Endothelial cell of umbilical vein (primary cell): Measurements from ENCODE around the gene APEH. TPM values are rescaled to one million over a fixed set of nuclear protein-coding genes. Genes with fewer than 3 reads are reported as not detected.

Experiments used
- BruUV-seq: library from RNA; stranded (reverse); fragments of 400-500 nt; replicated peaks from 2 replicates; lab custom pipeline; 2021; lab: Mats Ljungman, UMichigan
- CTCF ChIA-PET: fragments of 300-600, 350-600 bp; sonication (Branson Sonifier 250); formaldehyde crosslinking; loops from one replicate; lab custom pipeline; 2021; ENCODE audit warnings: antibody characterized with exemption, inconsistent platforms; lab: Charles Lee
- POLR2A ChIA-PET: fragments of 300-600, 350-600 bp; sonication (Branson Sonifier 250); formaldehyde crosslinking; loops from one replicate; lab custom pipeline; 2021; ENCODE audit warnings: antibody characterized with exemption, inconsistent platforms; lab: Charles Lee
- DNase-seq: peaks from one replicate; pipeline ENCODE4 v3.0.0-alpha.2; 2011; ENCODE audit warnings: low read depth, low spot score
- FAIRE-seq: peaks from 2 replicates; lab custom pipeline; 2011; peaks lifted over from hg19 to GRCh38; lab: Jason Lieb, UNC
- H2AFZ ChIP-seq: 2 replicates; pipeline ENCODE4 v1.6.0; 2012; ENCODE audit warnings: low read depth, low read length, control low read depth, inconsistent platforms
- H3K27ac ChIP-seq: 2 replicates; pipeline ENCODE4 v1.5.1; 2011; ENCODE audit warnings: low read depth, mild to moderate bottlenecking, control low read depth, low read length, moderate library complexity; ENCODE audit not compliant: insufficient read depth
- H3K27me3 ChIP-seq, 2 experiments: 2 replicates each; pipeline versions ENCODE4 v1.6.0 to v1.6.1; 2011; ENCODE audit warnings: low read length in 2 of 2, mixed read lengths in 1 of 2; ENCODE audit not compliant: control insufficient read depth in 2 of 2, insufficient read depth in 2 of 2
- H3K36me3 ChIP-seq, 2 experiments: 2 replicates in 1 of 2; 3 replicates in 1 of 2; pipeline ENCODE4 v1.5.1; 2011; ENCODE audit warnings: low read length in 2 of 2, mild to moderate bottlenecking in 1 of 2, moderate library complexity in 1 of 2; ENCODE audit not compliant: control insufficient read depth in 2 of 2, insufficient read depth in 2 of 2; ENCODE audit errors: extremely low read depth in 1 of 2
- H3K4me1 ChIP-seq: 3 replicates; pipeline ENCODE4 v1.5.1; 2011; ENCODE audit warnings: mild to moderate bottlenecking, low read length; ENCODE audit not compliant: control insufficient read depth, insufficient read depth; ENCODE audit errors: extremely low read depth
- H3K4me2 ChIP-seq: 2 replicates; pipeline ENCODE4 v1.6.1; 2011; ENCODE audit warnings: low read length, control low read depth, mixed read lengths; ENCODE audit not compliant: insufficient read depth
- H3K4me3 ChIP-seq, 3 experiments: fragments of 200-600 bp in 1 of 3; sonication (generic), shearing (Covaris generic) in 1 of 3; replicated peaks in 1 of 3; 2 replicates each; pipeline ENCODE4 v1.5.1; 2011 to 2016; ENCODE audit warnings: control low read depth in 3 of 3, low read length in 3 of 3, mild to moderate bottlenecking in 2 of 3, inconsistent platforms in 1 of 3, low read depth in 1 of 3, moderate library complexity in 1 of 3; ENCODE audit not compliant: insufficient read depth in 1 of 3
- H3K79me2 ChIP-seq: 2 replicates; pipeline ENCODE4 v1.6.0; 2012; ENCODE audit warnings: low read length, inconsistent platforms; ENCODE audit not compliant: control insufficient read depth, insufficient read depth
- H3K9ac ChIP-seq: replicated peaks from 2 replicates; pipeline ENCODE3; 2011; ENCODE audit warnings: low read length, control low read depth; ENCODE audit not compliant: insufficient read depth; ENCODE audit errors: extremely low read depth
- H3K9me1 ChIP-seq: replicated peaks from 3 replicates; pipeline ENCODE4 v1.6.0; 2011; ENCODE audit warnings: mild to moderate bottlenecking, low read length; ENCODE audit not compliant: control insufficient read depth, insufficient read depth; ENCODE audit errors: extremely low read depth
- H3K9me3 ChIP-seq: replicated peaks from 2 replicates; pipeline ENCODE4 v1.5.1; 2012; ENCODE audit warnings: low read length, inconsistent platforms; ENCODE audit not compliant: control insufficient read depth, insufficient read depth
- H4K20me1 ChIP-seq: replicated peaks from 2 replicates; pipeline ENCODE3; 2011; ENCODE audit warnings: mild to moderate bottlenecking, low read length; ENCODE audit not compliant: control insufficient read depth, insufficient read depth; ENCODE audit errors: extremely low read depth
- EZH2 ChIP-seq: IDR thresholded peaks from 2 replicates; pipeline ENCODE4 v1.6.1; 2012; ENCODE audit warnings: borderline replicate concordance, low read depth, mild to moderate bottlenecking, moderate library complexity, low read length, inconsistent platforms; ENCODE audit not compliant: severe bottlenecking
- FOS ChIP-seq: IDR thresholded peaks from 2 replicates; pipeline ENCODE4 v1.6.1; 2011; ENCODE audit warnings: mild to moderate bottlenecking, low read length, moderate library complexity, borderline replicate concordance; ENCODE audit not compliant: insufficient read depth
- GATA2 ChIP-seq: IDR thresholded peaks from 2 replicates; pipeline ENCODE4 v1.7.0; 2011; ENCODE audit warnings: low read depth, mild to moderate bottlenecking, moderate library complexity, mixed read lengths, low read length; ENCODE audit not compliant: insufficient read length, insufficient read depth
- JUN ChIP-seq: IDR thresholded peaks from 2 replicates; pipeline ENCODE4 v1.6.1; 2011; ENCODE audit warnings: borderline replicate concordance, low read depth; ENCODE audit not compliant: insufficient read length, insufficient read depth
- MAX ChIP-seq: IDR thresholded peaks from 2 replicates; pipeline ENCODE4 v1.6.1; 2011; ENCODE audit not compliant: insufficient read depth, insufficient read length
- MYC ChIP-seq: IDR thresholded peaks from one replicate; pipeline ENCODE4 v1.6.1; 2011; ENCODE audit warnings: mild to moderate bottlenecking, low read depth, low read length
- POLR2A ChIP-seq: IDR thresholded peaks from 2 replicates; pipeline ENCODE4 v1.6.1; 2012; ENCODE audit warnings: low read depth, mild to moderate bottlenecking, control low read depth, low read length
- POLR2AphosphoS5 ChIP-seq: IDR thresholded peaks from 2 replicates; pipeline ENCODE4 v1.6.1; 2012; ENCODE audit warnings: low read depth, mild to moderate bottlenecking, control low read depth, low read length, moderate library complexity; ENCODE audit not compliant: insufficient read depth
- dilution Hi-C: fragments of 300-500 bp; cut with MboI; formaldehyde crosslinking; loops from one replicate; pipeline ENCODE4 v1.15.0; 2019; ENCODE audit warnings: low sequenced_read_pairs; ENCODE audit not compliant: extremely low pct_ligation_motif_present
- intact Hi-C: fragments of 100-400 bp; cut with micrococcal nuclease; formaldehyde crosslinking; loops from one replicate; pipeline ENCODE4 v1.10.0; 2022
- polyA plus RNA-seq, 4 experiments: library from polyadenylated mRNA; depleted of rRNA in 3 of 4; stranded (reverse) in 3 of 4; unstranded in 1 of 4; fragments of >200 nt; gene quantifications; 2 replicates each; pipeline versions ENCODE4 v1.2.1 to v1.2.3, GENCODE V29; 2011 to 2012; ENCODE audit warnings: missing spikeins in 1 of 4
- total RNA-seq: library from RNA; stranded (reverse); gene quantifications from 2 replicates; pipeline ENCODE4 v1.2.3, GENCODE V29; 2021
- TF ChIP-seq, protein P1 (sequence below), 2 donors: IDR thresholded peaks; 1 replicate in 1 of 2; 2 replicates in 1 of 2; pipeline ENCODE4 v1.5.1; 2011; ENCODE audit warnings: low read length in 2 of 2, mild to moderate bottlenecking in 2 of 2, moderate library complexity in 2 of 2, control low read depth in 1 of 2, inconsistent platforms in 1 of 2, low read depth in 1 of 2; ENCODE audit not compliant: insufficient read depth in 1 of 2; ENCODE audit errors: extremely low read depth in 1 of 2

Gene APEH
- total and polyA plus RNA-seq, 2 donors (not counting 3 experiments of a cell fraction or from before 2014, with no cell fraction given): 68.2 to 74.3 TPM

- ChIA-PET CTCF (interaction anchor here (2.7 kb wide), 1 partner anchor 118 kb away, joined by 11 read pairs; no protein-coding TSS in a partner anchor), POLR2A (no interaction called here)
- Histone ChIP-seq H3K4me1 (no peaks in the 10 kb centered on the region), H3K9me3 (no peaks in the 10 kb centered on the region), H2AFZ (no peak overlapping the region), H3K9me1 (no peaks in the 10 kb centered on the region), H3K36me3 (no peaks in the 10 kb centered on the region), H3K9ac (no peak overlapping the region), H3K4me3 (no peak overlapping the region), H3K27ac (no peak overlapping the region), H3K27me3 (no peaks in the 10 kb centered on the region), H3K79me2 (no peaks in the 10 kb centered on the region), H4K20me1 (no peaks in the 10 kb centered on the region), H3K4me2 (no peak overlapping the region)
- no TSS peak for BruUV-seq
- TF ChIP-seq POLR2AphosphoS5: no peak
- no peak for TF ChIP-seq EZH2
- no peak for TF ChIP-seq FOS
- TF ChIP-seq JUN: no peak
- intact Hi-C loops: no loop called here
- DNase-seq (no peak), FAIRE-seq (no peak)
- dilution Hi-C loops: no loop called here
Observed at GRCh38 chr3:49657208-49657915, 16.8 kb upstream of the APEH start.

DNA sequence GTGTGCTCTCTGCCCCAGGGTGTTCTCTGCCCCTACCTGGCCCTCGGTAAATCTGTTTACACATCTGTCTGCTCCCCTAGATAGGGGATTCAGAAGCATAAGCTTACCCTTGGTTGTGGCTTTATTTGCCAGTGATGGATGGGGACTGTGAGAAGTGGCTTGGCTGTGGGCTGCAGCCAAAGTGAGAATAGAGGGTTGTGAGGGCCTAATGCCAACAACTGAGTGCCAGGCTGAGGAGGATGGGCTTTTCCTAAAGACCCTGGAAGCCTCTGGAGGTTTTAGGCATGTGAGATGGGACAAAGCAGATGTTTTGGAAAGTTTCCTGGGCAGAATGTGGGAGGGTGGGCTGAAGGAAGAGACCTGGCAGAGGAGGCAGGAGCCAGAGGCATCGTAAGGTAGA, 15.4 kb upstream of the APEH start:
- Histone ChIP-seq H3K36me3 (no peaks in the 10 kb centered on the region), H3K9me1 (no peaks in the 10 kb centered on the region), H3K9me3 (no peaks in the 10 kb centered on the region), H3K27me3 (no peaks in the 10 kb centered on the region), H3K4me2 (no peak overlapping the region), H3K4me1 (no peaks in the 10 kb centered on the region), H3K4me3 (no peak overlapping the region), H3K9ac (no peak overlapping the region), H4K20me1 (no peaks in the 10 kb centered on the region), H3K27ac (no peak overlapping the region), H3K79me2 (no peaks in the 10 kb centered on the region), H2AFZ (no peak overlapping the region)
- intact Hi-C loops (no loop called here), dilution Hi-C loops (no loop called here)
- FAIRE-seq: no peak
- DNase-seq: no peak
- no peak for TF ChIP-seq MAX
- no peak for TF ChIP-seq MYC
- TF ChIP-seq POLR2A: no peak
- no peak for TF ChIP-seq GATA2
- no peak for TF ChIP-seq POLR2AphosphoS5
- TF ChIP-seq, protein P1, sequence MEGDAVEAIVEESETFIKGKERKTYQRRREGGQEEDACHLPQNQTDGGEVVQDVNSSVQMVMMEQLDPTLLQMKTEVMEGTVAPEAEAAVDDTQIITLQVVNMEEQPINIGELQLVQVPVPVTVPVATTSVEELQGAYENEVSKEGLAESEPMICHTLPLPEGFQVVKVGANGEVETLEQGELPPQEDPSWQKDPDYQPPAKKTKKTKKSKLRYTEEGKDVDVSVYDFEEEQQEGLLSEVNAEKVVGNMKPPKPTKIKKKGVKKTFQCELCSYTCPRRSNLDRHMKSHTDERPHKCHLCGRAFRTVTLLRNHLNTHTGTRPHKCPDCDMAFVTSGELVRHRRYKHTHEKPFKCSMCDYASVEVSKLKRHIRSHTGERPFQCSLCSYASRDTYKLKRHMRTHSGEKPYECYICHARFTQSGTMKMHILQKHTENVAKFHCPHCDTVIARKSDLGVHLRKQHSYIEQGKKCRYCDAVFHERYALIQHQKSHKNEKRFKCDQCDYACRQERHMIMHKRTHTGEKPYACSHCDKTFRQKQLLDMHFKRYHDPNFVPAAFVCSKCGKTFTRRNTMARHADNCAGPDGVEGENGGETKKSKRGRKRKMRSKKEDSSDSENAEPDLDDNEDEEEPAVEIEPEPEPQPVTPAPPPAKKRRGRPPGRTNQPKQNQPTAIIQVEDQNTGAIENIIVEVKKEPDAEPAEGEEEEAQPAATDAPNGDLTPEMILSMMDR (IDR thresholded peaks at IDR 0.05; ENCODE audit: extremely low read depth in 1 of 2, insufficient read depth in 1 of 2, low read depth in 1 of 2, low read length in 2 of 2): no peak
- no peak for TF ChIP-seq JUN
- TF ChIP-seq FOS: no peak
- no peak for TF ChIP-seq EZH2
- ChIA-PET CTCF (interaction anchor here (0.5 to 1.0 kb wide), 2 partner anchors 119 to 399 kb away, joined by 3 read pairs; no protein-coding TSS in a partner anchor), POLR2A (no interaction called here)
- BruUV-seq: no TSS peak
